Measurements from ENCODE around the gene C1QTNF2.

The C1QTNF2 gene

DNA sequence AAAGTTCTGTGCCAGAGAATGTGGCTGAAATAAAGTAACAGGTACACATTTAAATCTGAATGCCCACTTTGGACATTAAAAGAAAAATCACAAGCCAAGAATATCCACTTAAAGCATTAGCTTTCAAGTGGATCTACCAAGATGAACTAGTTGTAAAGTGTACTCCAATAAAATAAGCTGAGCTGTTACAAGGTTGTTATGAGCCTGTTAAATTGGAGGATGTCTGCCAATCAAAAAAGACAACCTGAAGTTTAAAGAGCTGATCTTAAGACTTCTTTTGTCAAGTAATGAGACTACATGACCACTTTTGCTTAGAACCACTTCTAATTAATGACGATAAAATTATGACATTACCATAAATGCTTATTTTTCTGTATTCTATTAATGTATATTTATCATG, 27.1 kb upstream of the C1QTNF2 start:
- DNase-seq (ENCODE audit: extremely low read depth, low read depth) = no peak
- TF ChIP-seq, protein P1, sequence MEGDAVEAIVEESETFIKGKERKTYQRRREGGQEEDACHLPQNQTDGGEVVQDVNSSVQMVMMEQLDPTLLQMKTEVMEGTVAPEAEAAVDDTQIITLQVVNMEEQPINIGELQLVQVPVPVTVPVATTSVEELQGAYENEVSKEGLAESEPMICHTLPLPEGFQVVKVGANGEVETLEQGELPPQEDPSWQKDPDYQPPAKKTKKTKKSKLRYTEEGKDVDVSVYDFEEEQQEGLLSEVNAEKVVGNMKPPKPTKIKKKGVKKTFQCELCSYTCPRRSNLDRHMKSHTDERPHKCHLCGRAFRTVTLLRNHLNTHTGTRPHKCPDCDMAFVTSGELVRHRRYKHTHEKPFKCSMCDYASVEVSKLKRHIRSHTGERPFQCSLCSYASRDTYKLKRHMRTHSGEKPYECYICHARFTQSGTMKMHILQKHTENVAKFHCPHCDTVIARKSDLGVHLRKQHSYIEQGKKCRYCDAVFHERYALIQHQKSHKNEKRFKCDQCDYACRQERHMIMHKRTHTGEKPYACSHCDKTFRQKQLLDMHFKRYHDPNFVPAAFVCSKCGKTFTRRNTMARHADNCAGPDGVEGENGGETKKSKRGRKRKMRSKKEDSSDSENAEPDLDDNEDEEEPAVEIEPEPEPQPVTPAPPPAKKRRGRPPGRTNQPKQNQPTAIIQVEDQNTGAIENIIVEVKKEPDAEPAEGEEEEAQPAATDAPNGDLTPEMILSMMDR (IDR thresholded peaks at IDR 0.05; ENCODE audit: low read depth, low read length) = no peak

DNA sequence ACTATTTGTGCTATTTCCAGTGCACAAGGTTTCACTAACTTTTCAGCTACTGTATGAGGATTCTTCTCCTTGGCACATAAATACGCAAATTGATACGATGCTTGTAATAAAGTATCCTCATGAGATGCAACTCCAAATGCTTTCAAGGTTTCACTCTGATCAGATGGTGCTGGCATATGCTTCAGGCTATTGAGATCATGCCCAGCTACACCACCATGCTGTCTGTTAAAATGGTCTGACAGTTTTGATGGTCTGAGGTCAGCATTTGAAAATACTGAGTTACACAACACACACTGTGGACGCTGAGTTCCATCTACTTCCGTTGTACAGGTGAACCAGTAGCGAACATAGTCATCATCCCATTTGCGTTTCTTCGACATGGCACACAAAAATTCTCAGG, 24.7 kb upstream of the C1QTNF2 start:
- TF ChIP-seq, protein P1 (IDR thresholded peaks at IDR 0.05; ENCODE audit: low read depth, low read length) = no peak
- no peak for DNase-seq (ENCODE audit: extremely low read depth, low read depth)

DNA sequence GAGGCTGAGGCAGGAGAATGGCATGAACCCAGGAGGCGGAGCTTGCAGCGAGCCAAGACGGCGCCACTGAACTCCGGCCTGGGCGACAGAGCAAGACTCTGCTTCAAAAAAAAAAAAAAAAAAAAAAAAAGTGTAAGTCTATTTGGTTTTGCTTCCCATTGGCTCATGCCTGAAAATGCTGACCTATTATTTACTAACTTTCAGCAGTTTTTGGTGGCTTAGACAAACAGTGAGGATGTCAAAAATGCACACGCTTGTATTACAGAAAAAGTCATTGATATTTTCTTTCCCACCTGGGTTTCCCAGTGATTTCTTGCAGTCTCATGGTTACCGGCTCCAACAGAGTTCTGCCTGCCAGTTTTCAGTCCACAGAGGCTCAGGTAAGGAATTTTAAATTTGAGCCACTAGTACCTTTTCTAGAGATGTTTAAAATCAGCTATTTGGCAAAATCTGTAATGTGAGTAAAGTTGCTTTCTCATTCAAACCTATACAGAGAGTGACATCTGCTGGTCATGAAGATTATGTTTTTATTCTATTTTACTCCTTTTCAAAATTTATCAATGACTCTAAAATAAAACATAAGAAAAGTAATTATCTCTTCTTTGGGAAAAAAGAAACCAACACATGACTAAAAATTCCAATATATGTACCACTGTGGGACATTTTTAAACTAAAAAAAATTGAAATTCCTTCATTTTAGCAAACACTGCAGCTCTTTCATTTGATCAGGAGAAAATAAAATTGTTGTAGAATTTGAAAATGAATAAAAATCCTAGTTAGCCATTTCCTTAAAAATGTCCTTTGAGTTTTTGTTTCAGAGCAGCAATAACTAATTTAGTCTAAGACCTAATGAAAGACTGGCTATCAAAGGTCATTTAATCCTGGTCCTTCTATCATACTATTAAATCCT, 20.6 kb upstream of the C1QTNF2 start:
- DNase-seq (ENCODE audit: extremely low read depth, low read depth) = no peak
- TF ChIP-seq, protein P1 (IDR thresholded peaks at IDR 0.05; ENCODE audit: low read depth, low read length) = peak; percentile 39

DNA sequence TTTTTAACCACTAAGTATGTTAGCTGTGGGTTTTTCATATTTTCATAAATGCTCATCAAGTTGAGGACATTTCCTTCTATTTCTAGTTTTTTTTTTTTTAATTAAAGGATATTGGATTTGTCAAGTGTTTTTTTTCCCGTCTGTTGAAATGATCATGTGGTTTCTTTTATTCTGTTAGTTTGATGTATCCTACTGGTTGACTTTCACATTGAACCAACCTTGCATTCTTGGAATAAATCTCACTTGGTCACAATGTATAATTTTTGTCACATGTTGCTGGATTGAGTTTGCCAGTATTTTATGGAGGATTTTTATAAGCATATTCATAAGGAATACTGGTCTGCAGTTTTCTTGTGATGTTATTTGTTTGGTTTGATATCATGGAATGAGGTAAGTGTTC, 17.0 kb upstream of the C1QTNF2 start:
- DNase-seq (ENCODE audit: extremely low read depth, low read depth) = no peak
- TF ChIP-seq, protein P1 (IDR thresholded peaks at IDR 0.05; ENCODE audit: low read depth, low read length) = no peak

DNA sequence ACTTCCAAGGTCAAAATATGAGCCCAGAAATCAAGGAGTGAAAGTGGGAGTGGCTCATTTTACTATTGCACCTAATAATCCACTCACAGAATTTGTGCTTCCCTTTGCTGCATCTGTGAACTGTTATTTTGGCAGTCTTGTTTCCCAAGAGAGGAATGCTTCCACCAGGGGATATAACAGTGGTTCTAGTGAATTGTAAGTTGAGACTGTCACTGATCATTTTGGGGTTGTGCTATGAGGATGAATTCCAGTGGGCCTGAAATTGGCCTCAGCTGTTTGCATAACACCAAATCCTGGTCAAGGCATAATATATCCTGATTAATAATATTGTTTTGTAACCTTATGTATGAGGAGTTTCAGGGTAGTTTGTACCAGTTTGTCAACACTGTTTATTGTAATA, 15.1 kb upstream of the C1QTNF2 start:
- no peak for DNase-seq (ENCODE audit: extremely low read depth, low read depth)
- TF ChIP-seq, protein P1 (IDR thresholded peaks at IDR 0.05; ENCODE audit: low read depth, low read length) = no peak

GRCh38 chr5:160384681-160385080, 14.3 kb upstream of the C1QTNF2 start:
- TF ChIP-seq, protein P1 (IDR thresholded peaks at IDR 0.05; ENCODE audit: low read depth, low read length) = no peak
- DNase-seq (ENCODE audit: extremely low read depth, low read depth) = no peak

- TF ChIP-seq, protein P1 (IDR thresholded peaks at IDR 0.05; ENCODE audit: low read depth, low read length) = no peak
- DNase-seq (ENCODE audit: extremely low read depth, low read depth) = no peak
These were observed 11.9 kb upstream of the C1QTNF2 start for GRCh38 chr5:160382346-160382745.
